ENCODE results near the gene CTR9.

GRCh38 chr11:10747733-10748132, 3.3 kb upstream of the CTR9 start:
- TF ChIP-seq CTCF (IDR thresholded peaks at IDR 0.05) (no peak), POLR2A (IDR thresholded peaks at IDR 0.05) (no peak), EP300 (IDR thresholded peaks at IDR 0.05) (no peak)

Data from tibial nerve (tissue), 4 donors.